Endothelial cell (in vitro differentiated cells): ENCODE data around the gene DUSP9. TPM values are rescaled to one million over a fixed set of nuclear protein-coding genes. Genes with fewer than 3 reads are reported as not detected.

Experiments used
- DNase-seq: peaks from one replicate; pipeline ENCODE4 v3.0.0; 2021; ENCODE audit warnings: low spot score
- H3K27ac Mint-ChIP-seq: one replicate; pipeline ENCODE4 v1.8.0; 2021; ENCODE audit warnings: mixed read lengths, inconsistent platforms; ENCODE audit not compliant: unreplicated experiment
- H3K27me3 Mint-ChIP-seq: one replicate; pipeline ENCODE4 v1.8.0; 2021; ENCODE audit warnings: mild to moderate bottlenecking, moderate library complexity, mixed read lengths, inconsistent platforms; ENCODE audit not compliant: unreplicated experiment
- H3K36me3 Mint-ChIP-seq: one replicate; pipeline ENCODE4 v1.8.0; 2021; ENCODE audit warnings: mild to moderate bottlenecking, low read depth, mixed read lengths, inconsistent platforms; ENCODE audit not compliant: unreplicated experiment
- H3K4me1 Mint-ChIP-seq: one replicate; pipeline ENCODE4 v1.8.0; 2021; ENCODE audit warnings: mild to moderate bottlenecking, mixed read lengths, inconsistent platforms; ENCODE audit not compliant: unreplicated experiment
- H3K4me3 Mint-ChIP-seq: one replicate; pipeline ENCODE4 v1.8.0; 2021; ENCODE audit warnings: mild to moderate bottlenecking, mixed read lengths, inconsistent platforms; ENCODE audit not compliant: unreplicated experiment
- H3K9me3 Mint-ChIP-seq: one replicate; pipeline ENCODE4 v1.8.0; 2021; ENCODE audit warnings: mixed read lengths, inconsistent platforms; ENCODE audit not compliant: unreplicated experiment
- CTCF ChIP-seq: fragments of 200-600 bp; sonication (generic); IDR thresholded peaks from one replicate; pipeline ENCODE4 v1.5.0; 2021; ENCODE audit warnings: antibody characterized with exemption; ENCODE audit not compliant: unreplicated experiment
- total RNA-seq: library from RNA; stranded (reverse); fragmentation: NEBNext Ultra II Directional; extraction: Animal tissue kit (Norgen Biotek cat#: 25700); gene quantifications from one replicate; pipeline ENCODE4 v1.2.1, GENCODE V29; 2021; ENCODE audit not compliant: unreplicated experiment

DUSP9 gene
- total RNA-seq, 1 donor from 2014 or later, result not detected

GRCh38 chrX:153611298-153612095, 35.5 kb upstream of the DUSP9 start:
- no peaks in the 10 kb centered on the region for H3K36me3 Mint-ChIP-seq

GRCh38 chrX:153612413-153612812, 34.6 kb upstream of the DUSP9 start:
- Mint-ChIP-seq H3K4me1 (peaks cover 3% of the 10 kb centered on the region), H3K4me3 (no peak overlapping the region), H3K27ac (no peak overlapping the region), H3K36me3 (no peaks in the 10 kb centered on the region), H3K9me3 (no peaks in the 10 kb centered on the region), H3K27me3 (peaks cover 11% of the 10 kb centered on the region)
- DNase-seq, result no peak
- no peak for TF ChIP-seq CTCF

More at GRCh38 chrX:153611298-153612095, 35.5 kb upstream of the DUSP9 start:
- no peak for TF ChIP-seq CTCF
- H3K27me3 Mint-ChIP-seq, result peaks cover 14% of the 10 kb centered on the region
- H3K4me1 Mint-ChIP-seq, result peaks cover 3% of the 10 kb centered on the region
- no peak overlapping the region for H3K4me3 Mint-ChIP-seq
- H3K9me3 Mint-ChIP-seq, result no peaks in the 10 kb centered on the region
- H3K27ac Mint-ChIP-seq, result no peak overlapping the region
- DNase-seq, result no peak

- H3K36me3 Mint-ChIP-seq, result no peaks in the 10 kb centered on the region
- H3K4me1 Mint-ChIP-seq, result no peaks in the 10 kb centered on the region
- no peak overlapping the region for H3K4me3 Mint-ChIP-seq
- H3K9me3 Mint-ChIP-seq, result no peaks in the 10 kb centered on the region
- no peaks in the 10 kb centered on the region for H3K27me3 Mint-ChIP-seq
- no peak for TF ChIP-seq CTCF
- H3K27ac Mint-ChIP-seq, result no peak overlapping the region
- no peak for DNase-seq
Observed at GRCh38 chrX:153614818-153615217, 32.2 kb upstream of the DUSP9 start.

- no peaks in the 10 kb centered on the region for H3K27me3 Mint-ChIP-seq
- TF ChIP-seq CTCF, result no peak
- H3K36me3 Mint-ChIP-seq, result no peaks in the 10 kb centered on the region
- H3K9me3 Mint-ChIP-seq, result no peaks in the 10 kb centered on the region
- no peak for DNase-seq
- no peak overlapping the region for H3K27ac Mint-ChIP-seq
- no peaks in the 10 kb centered on the region for H3K4me1 Mint-ChIP-seq
- no peak overlapping the region for H3K4me3 Mint-ChIP-seq
Observed at GRCh38 chrX:153620576-153620975, 26.4 kb upstream of the DUSP9 start.

- Mint-ChIP-seq H3K36me3 (no peaks in the 10 kb centered on the region), H3K27me3 (no peaks in the 10 kb centered on the region), H3K27ac (no peak overlapping the region), H3K9me3 (no peaks in the 10 kb centered on the region), H3K4me1 (no peaks in the 10 kb centered on the region), H3K4me3 (no peak overlapping the region)
- TF ChIP-seq CTCF, result no peak
- DNase-seq, result no peak
Observed at GRCh38 chrX:153621949-153622598, 24.9 kb upstream of the DUSP9 start.
